ENCODE results near the gene MRPL55. TPM values are rescaled to one million over a fixed set of nuclear protein-coding genes. Genes with fewer than 3 reads are reported as not detected.

MRPL55 gene
- total RNA-seq, 4 donors from 2014 or later = 68.7 to 83.7 (median 80.0) TPM

DNA sequence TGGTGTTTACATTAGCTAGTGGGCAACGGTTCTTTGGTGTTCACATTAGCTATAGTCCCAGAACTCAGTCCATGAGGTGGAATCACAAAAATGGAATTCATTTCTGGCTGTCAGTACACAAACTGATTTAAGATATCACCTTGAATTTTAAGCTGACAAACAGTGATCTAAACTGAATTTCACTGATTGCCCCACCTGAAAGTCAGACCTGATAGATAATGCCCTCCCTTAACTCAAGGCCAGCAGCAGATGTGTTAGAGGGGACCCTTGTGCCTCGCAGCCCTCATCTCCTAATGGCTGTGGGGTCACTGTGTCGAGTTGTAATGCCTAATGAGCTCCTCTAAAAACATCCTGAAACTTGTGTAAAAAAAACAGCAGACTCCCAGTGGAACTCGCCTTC lies 18.0 kb downstream of the MRPL55 start:
- Histone ChIP-seq H3K36me3 (peaks cover 0 to 36% (median 0%) of the 10 kb centered on the region in 3 donors), H3K27me3 (no peaks in the 10 kb centered on the region), H3K4me1 (peaks cover 0 to 82% (median 62%) of the 10 kb centered on the region in 4 donors), H3K9me3 (peaks cover 0 to 18% (median 3%) of the 10 kb centered on the region in 4 donors), H3K4me3 (no peak overlapping the region), H3K27ac (no peak overlapping the region)
- TF ChIP-seq, protein P1, sequence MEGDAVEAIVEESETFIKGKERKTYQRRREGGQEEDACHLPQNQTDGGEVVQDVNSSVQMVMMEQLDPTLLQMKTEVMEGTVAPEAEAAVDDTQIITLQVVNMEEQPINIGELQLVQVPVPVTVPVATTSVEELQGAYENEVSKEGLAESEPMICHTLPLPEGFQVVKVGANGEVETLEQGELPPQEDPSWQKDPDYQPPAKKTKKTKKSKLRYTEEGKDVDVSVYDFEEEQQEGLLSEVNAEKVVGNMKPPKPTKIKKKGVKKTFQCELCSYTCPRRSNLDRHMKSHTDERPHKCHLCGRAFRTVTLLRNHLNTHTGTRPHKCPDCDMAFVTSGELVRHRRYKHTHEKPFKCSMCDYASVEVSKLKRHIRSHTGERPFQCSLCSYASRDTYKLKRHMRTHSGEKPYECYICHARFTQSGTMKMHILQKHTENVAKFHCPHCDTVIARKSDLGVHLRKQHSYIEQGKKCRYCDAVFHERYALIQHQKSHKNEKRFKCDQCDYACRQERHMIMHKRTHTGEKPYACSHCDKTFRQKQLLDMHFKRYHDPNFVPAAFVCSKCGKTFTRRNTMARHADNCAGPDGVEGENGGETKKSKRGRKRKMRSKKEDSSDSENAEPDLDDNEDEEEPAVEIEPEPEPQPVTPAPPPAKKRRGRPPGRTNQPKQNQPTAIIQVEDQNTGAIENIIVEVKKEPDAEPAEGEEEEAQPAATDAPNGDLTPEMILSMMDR (IDR thresholded peaks at IDR 0.05) = no peak
- TF ChIP-seq POLR2A (IDR thresholded peaks at IDR 0.05) (no peak), EP300 (IDR thresholded peaks at IDR 0.05) (no peak)
- 51 to 53% methylated on average over 4 of the region's 4 CpGs for WGBS, 2 donors
- DNase-seq (ENCODE audit: low spot score in 2 of 2) = no peak

DNA sequence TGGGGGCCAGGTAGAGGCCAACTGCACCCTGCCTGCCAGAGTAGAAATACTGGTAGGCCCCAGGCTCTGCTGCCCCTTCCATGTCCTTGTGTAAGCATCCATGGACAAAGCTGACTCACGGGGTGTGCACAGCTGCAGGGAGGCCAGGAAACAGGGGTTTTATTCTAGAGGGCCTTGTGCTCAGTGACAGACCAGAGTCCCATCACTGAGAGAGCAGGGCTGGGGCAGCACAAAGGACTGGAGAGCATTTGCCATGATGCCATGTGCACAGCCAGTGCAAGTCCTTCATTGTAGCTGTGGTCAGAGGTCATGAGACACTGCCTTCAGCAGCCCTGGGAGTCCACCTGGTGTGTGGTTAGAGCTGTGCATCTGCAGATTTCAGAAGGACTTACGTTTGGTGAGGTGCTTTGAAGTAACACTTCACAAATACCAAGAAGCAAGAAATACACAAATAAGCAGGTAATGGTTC lies 18.5 kb downstream of the MRPL55 start:
- H3K27ac ChIP-seq = no peak overlapping the region
- peaks cover 0 to 32% (median 0%) of the 10 kb centered on the region in 3 donors for H3K36me3 ChIP-seq
- H3K4me3 ChIP-seq = no peak overlapping the region
- peaks cover 0 to 18% (median 3%) of the 10 kb centered on the region in 4 donors for H3K9me3 ChIP-seq
- peaks cover 0 to 82% (median 66%) of the 10 kb centered on the region in 4 donors for H3K4me1 ChIP-seq
- H3K27me3 ChIP-seq = no peaks in the 10 kb centered on the region
- 8 to 18% methylated on average over 1 to 2 of the region's 2 CpGs for WGBS, 2 donors
- DNase-seq (ENCODE audit: low spot score in 2 of 2) = no peak
- TF ChIP-seq EP300 (IDR thresholded peaks at IDR 0.05) (no peak), POLR2A (IDR thresholded peaks at IDR 0.05) (no peak)
- TF ChIP-seq, protein P1 (IDR thresholded peaks at IDR 0.05) = no peak

DNA sequence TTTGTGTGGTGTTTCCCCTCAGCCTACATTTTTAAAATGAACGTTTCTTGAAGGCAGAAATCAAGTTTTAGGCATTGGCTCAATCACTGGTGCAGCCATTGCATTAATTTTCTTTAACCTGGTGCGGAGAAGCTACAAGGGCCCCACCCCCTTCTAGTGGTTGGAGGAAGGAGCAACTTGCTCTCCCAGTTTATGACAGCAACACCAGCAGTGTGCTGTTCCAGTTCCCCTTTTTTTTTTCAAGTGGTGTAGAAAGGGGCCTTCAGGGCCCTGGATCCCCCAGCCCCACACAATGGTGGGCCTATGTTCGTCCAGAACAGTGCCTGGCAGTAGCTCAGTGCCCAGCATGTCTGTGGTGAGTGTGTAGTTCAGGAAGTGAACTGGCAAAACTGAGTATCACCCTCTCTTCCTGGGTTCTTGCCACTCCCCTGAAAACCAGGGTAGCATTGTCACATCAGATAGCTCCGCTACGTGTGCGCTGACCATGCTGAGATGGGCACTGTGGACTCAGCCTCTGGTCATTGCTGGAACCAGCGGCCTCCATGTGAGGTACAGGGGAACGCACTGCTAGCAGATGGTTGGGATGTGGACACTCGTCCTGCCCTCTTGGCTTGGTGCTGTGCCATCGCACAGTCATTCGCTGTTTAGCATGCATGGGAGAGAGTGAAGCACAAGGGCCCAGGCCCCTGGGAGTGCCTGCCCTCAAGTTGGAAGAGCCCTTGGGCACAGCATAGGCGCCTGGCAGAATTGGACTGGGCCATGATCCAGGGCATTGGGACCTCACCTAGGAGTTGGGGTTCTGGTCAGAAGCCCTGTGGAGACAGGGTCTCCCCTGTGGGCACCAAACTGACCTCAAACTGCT lies 19.3 kb downstream of the MRPL55 start:
- Histone ChIP-seq H3K36me3 (peaks cover 0 to 24% (median 0%) of the 10 kb centered on the region in 3 donors), H3K4me3 (no peak overlapping the region), H3K27me3 (no peaks in the 10 kb centered on the region), H3K4me1 (peaks cover 0 to 86% (median 75%) of the 10 kb centered on the region in 4 donors), H3K27ac (peak overlapping the region in 1 of 4 donors; percentile 1), H3K9me3 (peaks cover 0 to 9% (median 2%) of the 10 kb centered on the region in 4 donors)
- TF ChIP-seq POLR2A (IDR thresholded peaks at IDR 0.05) (no peak), EP300 (IDR thresholded peaks at IDR 0.05) (no peak)
- TF ChIP-seq, protein P1 (IDR thresholded peaks at IDR 0.05) = no peak
- no peak for DNase-seq (ENCODE audit: low spot score in 2 of 2)
- 63 to 69% methylated on average over 9 to 11 of the region's 12 CpGs for WGBS, 2 donors

DNA sequence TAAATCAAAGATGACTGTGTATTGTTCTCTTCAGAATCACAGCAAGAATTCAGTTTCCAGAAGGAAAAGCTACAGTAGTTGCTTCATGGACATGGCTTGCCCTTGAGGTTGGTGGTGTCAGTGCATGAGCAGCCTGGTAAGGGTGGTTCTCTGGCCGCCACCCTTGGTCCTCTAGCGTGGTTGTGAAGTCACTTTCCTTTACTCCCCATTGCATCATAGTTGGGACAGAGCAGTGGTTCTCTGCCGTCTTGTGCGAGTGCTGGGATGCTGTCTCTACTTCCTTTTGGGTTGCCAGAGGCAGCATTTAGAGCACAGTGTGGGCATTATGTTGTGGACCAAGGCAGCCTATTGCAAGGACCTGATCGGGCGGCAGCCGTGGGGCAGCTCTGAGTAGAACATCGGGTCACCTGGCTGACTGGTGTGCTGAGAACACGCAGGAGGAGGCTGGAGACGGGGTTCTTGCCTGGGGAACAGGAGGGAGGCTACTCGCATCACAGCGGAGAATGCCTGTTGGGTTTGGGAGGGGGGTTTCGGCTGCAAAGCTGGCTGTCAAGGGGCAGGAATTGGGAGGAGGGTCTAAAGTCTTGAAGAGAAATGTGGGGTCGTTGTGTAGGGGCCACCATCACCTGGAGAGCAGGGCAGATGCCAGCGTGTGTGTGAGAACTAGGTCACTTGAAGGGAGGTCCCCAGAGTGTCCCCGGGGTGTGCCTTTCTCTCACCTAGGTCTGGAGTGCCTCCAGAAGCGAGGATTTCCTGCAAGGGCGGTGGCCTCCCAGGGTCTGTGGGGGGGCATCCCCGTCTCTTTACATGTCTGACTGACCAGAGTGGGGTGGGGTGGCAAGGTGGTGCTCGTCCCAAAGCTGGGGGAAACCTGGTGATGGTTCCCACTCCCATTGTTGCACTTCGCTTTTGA lies 20.3 kb downstream of the MRPL55 start:
- Histone ChIP-seq H3K36me3 (peaks cover 0 to 15% (median 0%) of the 10 kb centered on the region in 3 donors), H3K27me3 (no peaks in the 10 kb centered on the region), H3K27ac (peak overlapping the region in 2 of 4 donors; percentile 67 to 99), H3K4me3 (no peak overlapping the region), H3K4me1 (peaks cover 0 to 95% (median 84%) of the 10 kb centered on the region in 4 donors), H3K9me3 (no peaks in the 10 kb centered on the region)
- no peak for TF ChIP-seq POLR2A (IDR thresholded peaks at IDR 0.05)
- peak in 1 of 2 donors; percentile 3 for DNase-seq (ENCODE audit: low spot score in 2 of 2)
- 66 to 67% methylated on average over 17 to 20 of the region's 21 CpGs for WGBS, 2 donors

DNA sequence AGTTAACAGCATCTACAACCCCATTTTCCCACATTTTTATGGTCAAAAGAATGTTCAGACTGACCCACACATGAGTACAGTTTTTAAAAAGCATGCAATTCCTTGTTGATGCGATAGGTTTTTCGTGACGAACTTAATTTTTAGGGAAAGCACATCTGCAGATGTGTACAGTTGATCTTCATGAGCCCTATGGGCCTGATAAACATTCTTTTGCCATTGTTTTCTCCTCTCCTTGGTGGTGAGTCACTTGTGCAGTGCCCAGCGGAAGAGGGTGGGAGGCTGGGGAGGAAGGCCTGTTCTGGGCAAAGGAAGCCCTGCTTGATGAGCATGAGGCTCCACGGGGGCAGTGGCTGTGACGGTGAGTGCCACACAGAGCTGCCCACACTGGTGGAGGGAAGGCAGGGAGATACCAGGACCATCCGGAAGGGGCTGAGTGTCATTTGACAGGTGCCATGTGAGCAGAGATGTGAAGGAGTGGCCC lies 21.3 kb downstream of the MRPL55 start:
- Histone ChIP-seq H3K4me3 (no peak overlapping the region), H3K9me3 (no peaks in the 10 kb centered on the region), H3K4me1 (peaks cover 0 to 90% (median 83%) of the 10 kb centered on the region in 4 donors), H3K36me3 (peaks cover 0 to 6% (median 0%) of the 10 kb centered on the region in 3 donors), H3K27me3 (no peaks in the 10 kb centered on the region), H3K27ac (peak overlapping the region in 2 of 4 donors; percentile 67 to 99)
- DNase-seq (ENCODE audit: low spot score in 2 of 2) = peak in 1 of 2 donors; percentile 9
- TF ChIP-seq EP300 (IDR thresholded peaks at IDR 0.05) = peak in 1 of 2 donors; percentile 46
- TF ChIP-seq, protein P1 (IDR thresholded peaks at IDR 0.05) = no peak
- 30 to 31% methylated on average over 7 of the region's 7 CpGs for WGBS, 2 donors

Measured in tibial nerve (tissue), 4 donors.